ENCODE results near the gene PCYT2. TPM values are rescaled to one million over a fixed set of nuclear protein-coding genes. Genes with fewer than 3 reads are reported as not detected.

PCYT2 gene
- total RNA-seq, 1 experiment from 2014 or later: 31.4 TPM

- TF ChIP-seq, protein P1, sequence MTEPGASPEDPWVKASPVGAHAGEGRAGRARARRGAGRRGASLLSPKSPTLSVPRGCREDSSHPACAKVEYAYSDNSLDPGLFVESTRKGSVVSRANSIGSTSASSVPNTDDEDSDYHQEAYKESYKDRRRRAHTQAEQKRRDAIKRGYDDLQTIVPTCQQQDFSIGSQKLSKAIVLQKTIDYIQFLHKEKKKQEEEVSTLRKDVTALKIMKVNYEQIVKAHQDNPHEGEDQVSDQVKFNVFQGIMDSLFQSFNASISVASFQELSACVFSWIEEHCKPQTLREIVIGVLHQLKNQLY (CRISPR knock-in tag; IDR thresholded peaks at IDR 0.05): no peak
- TF ChIP-seq NFATC4 (CRISPR knock-in tag; IDR thresholded peaks at IDR 0.05): no peak
- TF ChIP-seq, protein P2, sequence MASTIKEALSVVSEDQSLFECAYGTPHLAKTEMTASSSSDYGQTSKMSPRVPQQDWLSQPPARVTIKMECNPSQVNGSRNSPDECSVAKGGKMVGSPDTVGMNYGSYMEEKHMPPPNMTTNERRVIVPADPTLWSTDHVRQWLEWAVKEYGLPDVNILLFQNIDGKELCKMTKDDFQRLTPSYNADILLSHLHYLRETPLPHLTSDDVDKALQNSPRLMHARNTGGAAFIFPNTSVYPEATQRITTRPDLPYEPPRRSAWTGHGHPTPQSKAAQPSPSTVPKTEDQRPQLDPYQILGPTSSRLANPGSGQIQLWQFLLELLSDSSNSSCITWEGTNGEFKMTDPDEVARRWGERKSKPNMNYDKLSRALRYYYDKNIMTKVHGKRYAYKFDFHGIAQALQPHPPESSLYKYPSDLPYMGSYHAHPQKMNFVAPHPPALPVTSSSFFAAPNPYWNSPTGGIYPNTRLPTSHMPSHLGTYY (CRISPR knock-in tag; IDR thresholded peaks at IDR 0.05): no peak
- no peak for TF ChIP-seq E2F4 (CRISPR knock-in tag; IDR thresholded peaks at IDR 0.05; ENCODE audit: borderline replicate concordance, low read depth)
These were observed 47.6 kb upstream of the PCYT2 start (continued) for GRCh38 chr17:81958633-81959342.

DNA sequence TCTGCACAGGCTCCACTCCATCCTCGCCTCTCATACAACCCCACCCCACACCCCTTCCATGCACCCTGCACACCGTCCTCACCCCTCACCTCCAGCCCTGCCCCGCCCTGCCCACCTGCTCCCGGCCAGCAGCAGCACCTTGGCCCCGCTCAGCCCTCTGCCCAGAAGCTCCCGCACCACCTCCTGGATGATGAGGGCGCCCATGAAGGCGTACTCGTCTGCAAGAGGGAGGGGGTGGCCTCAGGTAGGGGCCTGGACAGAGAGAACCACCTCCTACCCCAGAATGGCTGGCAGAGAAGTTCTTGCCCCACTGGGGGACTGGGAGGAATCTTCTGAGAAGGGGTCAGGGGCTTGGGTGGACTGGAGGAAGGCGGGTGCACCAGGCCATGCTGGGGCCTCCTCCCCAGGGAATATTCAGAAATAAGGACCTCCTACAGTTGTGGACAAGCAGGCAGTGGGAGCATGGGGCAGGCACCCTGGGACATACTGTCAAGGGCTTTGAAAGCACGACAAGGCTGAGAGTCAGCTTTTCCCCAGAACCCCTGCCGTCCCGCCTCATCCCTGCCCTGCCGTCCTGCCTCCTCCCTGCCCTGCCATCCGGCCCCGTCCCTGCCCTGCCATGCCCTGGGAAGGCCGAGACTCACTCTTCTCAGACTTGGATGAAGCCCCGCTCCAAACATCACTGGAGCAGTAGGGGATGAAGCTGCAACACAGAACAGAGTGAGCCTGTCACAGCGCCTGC is 46.7 kb upstream of the PCYT2 start:
- Mint-ChIP-seq H3K27me3 (ENCODE audit: low read depth) (peaks cover 50% of the 10 kb centered on the region), H3K27ac (no peak overlapping the region), H3K36me3 (no peaks in the 10 kb centered on the region), H3K9me3 (no peaks in the 10 kb centered on the region), H3K4me1 (0 out of 2 replicates have a peak, but pooled peaks cover 4% of the 10 kb centered on the region), H3K4me3 (0 out of 2 replicates have a peak overlapping the region, but pooled peaks have one; percentile 51)
- no peak for ATAC-seq
- CTCF ChIA-PET: no interaction called here
- POLR2A ChIA-PET: no interaction called here
- no peak for TF ChIP-seq ZNF671 (CRISPR knock-in tag; IDR thresholded peaks at IDR 0.05)
- no peak for TF ChIP-seq GABPB1 (CRISPR knock-in tag; IDR thresholded peaks at IDR 0.05)
- no peak for TF ChIP-seq ATF1 (CRISPR knock-in tag; IDR thresholded peaks at IDR 0.05)
- TF ChIP-seq AFF4 (CRISPR knock-in tag; IDR thresholded peaks at IDR 0.05; ENCODE audit: borderline replicate concordance): no peak
- no peak for TF ChIP-seq ATF2 (CRISPR knock-in tag; IDR thresholded peaks at IDR 0.05; ENCODE audit: borderline replicate concordance, low read depth)
- TF ChIP-seq, protein P2 (CRISPR knock-in tag; IDR thresholded peaks at IDR 0.05): no peak
- no peak for TF ChIP-seq PREB (CRISPR knock-in tag; IDR thresholded peaks at IDR 0.05; ENCODE audit: borderline replicate concordance)
- no peak for TF ChIP-seq ZNF396 (CRISPR knock-in tag; IDR thresholded peaks at IDR 0.05; ENCODE audit: borderline replicate concordance)
- no peak for TF ChIP-seq CBFB (CRISPR knock-in tag; IDR thresholded peaks at IDR 0.05; ENCODE audit: low read depth)
- no peak for TF ChIP-seq E2F4 (CRISPR knock-in tag; IDR thresholded peaks at IDR 0.05; ENCODE audit: borderline replicate concordance, low read depth)
- TF ChIP-seq, protein P3, sequence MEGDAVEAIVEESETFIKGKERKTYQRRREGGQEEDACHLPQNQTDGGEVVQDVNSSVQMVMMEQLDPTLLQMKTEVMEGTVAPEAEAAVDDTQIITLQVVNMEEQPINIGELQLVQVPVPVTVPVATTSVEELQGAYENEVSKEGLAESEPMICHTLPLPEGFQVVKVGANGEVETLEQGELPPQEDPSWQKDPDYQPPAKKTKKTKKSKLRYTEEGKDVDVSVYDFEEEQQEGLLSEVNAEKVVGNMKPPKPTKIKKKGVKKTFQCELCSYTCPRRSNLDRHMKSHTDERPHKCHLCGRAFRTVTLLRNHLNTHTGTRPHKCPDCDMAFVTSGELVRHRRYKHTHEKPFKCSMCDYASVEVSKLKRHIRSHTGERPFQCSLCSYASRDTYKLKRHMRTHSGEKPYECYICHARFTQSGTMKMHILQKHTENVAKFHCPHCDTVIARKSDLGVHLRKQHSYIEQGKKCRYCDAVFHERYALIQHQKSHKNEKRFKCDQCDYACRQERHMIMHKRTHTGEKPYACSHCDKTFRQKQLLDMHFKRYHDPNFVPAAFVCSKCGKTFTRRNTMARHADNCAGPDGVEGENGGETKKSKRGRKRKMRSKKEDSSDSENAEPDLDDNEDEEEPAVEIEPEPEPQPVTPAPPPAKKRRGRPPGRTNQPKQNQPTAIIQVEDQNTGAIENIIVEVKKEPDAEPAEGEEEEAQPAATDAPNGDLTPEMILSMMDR (IDR thresholded peaks at IDR 0.05): no peak
- TF ChIP-seq CREM (CRISPR knock-in tag; IDR thresholded peaks at IDR 0.05): no peak
- DNase-seq (ENCODE audit: low spot score): no peak
